Measurements from ENCODE around the gene KCNRG. TPM values are rescaled to one million over a fixed set of nuclear protein-coding genes. Genes with fewer than 3 reads are reported as not detected.

Gene KCNRG
- total and polyA plus RNA-seq, 9 of the 15 experiments (the other 6 are each of a cell fraction or from before 2014, with no cell fraction given), result 0.36 to 1.1 (median 0.53) TPM

- TF ChIP-seq RNF219 (CRISPR knock-in tag; IDR thresholded peaks at IDR 0.05) (no peak), MAFK (IDR thresholded peaks at IDR 0.05; ENCODE audit: low read length) (no peak), FOSL1 (tag; conservative IDR thresholded peaks at IDR 0.05) (no peak), ZNF318 (IDR thresholded peaks at IDR 0.05; ENCODE audit: borderline replicate concordance in 1 of 2, low read depth in 1 of 2) (no peak), ZNF444 (CRISPR knock-in tag; IDR thresholded peaks at IDR 0.05) (0 out of 2 replicates have a peak, but pooled peaks have one; percentile 56), MYNN (IDR thresholded peaks at IDR 0.05) (peak; percentile 42; the same call in 1 of the 2 replicates), MYNN (CRISPR knock-in tag; IDR thresholded peaks at IDR 0.05) (no peak), ARID4B (CRISPR knock-in tag; IDR thresholded peaks at IDR 0.05) (0 out of 2 replicates have a peak, but pooled peaks have one; percentile 4), ATF7 (IDR thresholded peaks at IDR 0.05) (peak; percentile 19; the same call in 1 of the 2 replicates), PHF20 (IDR thresholded peaks at IDR 0.05; ENCODE audit: partially characterized antibody) (peak; percentile 49), ARID1B (IDR thresholded peaks at IDR 0.05) (no peak), ELF2 (CRISPR knock-in tag; IDR thresholded peaks at IDR 0.05) (no peak)
Measured at GRCh38 chr13:49996951-49997895, 18.0 kb upstream of the KCNRG start, which contains the start of gene TRIM13 (continued).
